Skeletal muscle tissue (tissue), 4 donors: ENCODE measurements around the gene DLX2. TPM values are rescaled to one million over a fixed set of nuclear protein-coding genes. Genes with fewer than 3 reads are reported as not detected.
"Not testable (repeated sequence)": the region's sequence is repeated elsewhere in the genome, so short reads cannot be mapped to it uniquely, and the experiment has no call there.

Source experiments
- H3K27ac ChIP-seq: one replicate; pipeline ENCODE4 v1.7.0; 2013; ENCODE audit warnings: mild to moderate bottlenecking, low read depth, low read length, inconsistent platforms
- H3K27me3 ChIP-seq, 3 donors: one replicate each; pipeline ENCODE4 v1.7.0; 2013; ENCODE audit warnings: low read length in 3 of 3; ENCODE audit not compliant: control insufficient read depth in 3 of 3, insufficient read depth in 3 of 3
- H3K36me3 ChIP-seq, 3 donors: one replicate each; pipeline ENCODE4 v1.7.0; 2013; ENCODE audit warnings: low read length in 3 of 3; ENCODE audit not compliant: control insufficient read depth in 3 of 3, insufficient read depth in 3 of 3
- H3K4me1 ChIP-seq, 3 donors: one replicate each; pipeline ENCODE4 v1.7.0; 2013; ENCODE audit warnings: low read length in 3 of 3, mild to moderate bottlenecking in 3 of 3; ENCODE audit not compliant: control insufficient read depth in 3 of 3, insufficient read depth in 3 of 3
- H3K4me3 ChIP-seq, 3 donors: one replicate each; pipeline ENCODE4 v1.7.0; 2013; ENCODE audit warnings: low read length in 3 of 3
- H3K9ac ChIP-seq, 3 donors: one replicate each; pipeline ENCODE4 v1.7.0; 2013; ENCODE audit warnings: low read length in 3 of 3, mild to moderate bottlenecking in 3 of 3, moderate library complexity in 2 of 3, low read depth in 1 of 3
- H3K9me3 ChIP-seq, 3 donors: one replicate each; pipeline ENCODE4 v1.7.0; 2013; ENCODE audit warnings: low read length in 3 of 3; ENCODE audit not compliant: control insufficient read depth in 3 of 3
- total RNA-seq: library from RNA; depleted of rRNA; stranded (reverse); fragments of >200 nt; gene quantifications from one replicate; pipeline ENCODE4 v1.2.3, GENCODE V29; 2014
- donor health status: Osteomylitis.

Gene DLX2
- total RNA-seq, 1 donor from 2014 or later, result not detected

DNA sequence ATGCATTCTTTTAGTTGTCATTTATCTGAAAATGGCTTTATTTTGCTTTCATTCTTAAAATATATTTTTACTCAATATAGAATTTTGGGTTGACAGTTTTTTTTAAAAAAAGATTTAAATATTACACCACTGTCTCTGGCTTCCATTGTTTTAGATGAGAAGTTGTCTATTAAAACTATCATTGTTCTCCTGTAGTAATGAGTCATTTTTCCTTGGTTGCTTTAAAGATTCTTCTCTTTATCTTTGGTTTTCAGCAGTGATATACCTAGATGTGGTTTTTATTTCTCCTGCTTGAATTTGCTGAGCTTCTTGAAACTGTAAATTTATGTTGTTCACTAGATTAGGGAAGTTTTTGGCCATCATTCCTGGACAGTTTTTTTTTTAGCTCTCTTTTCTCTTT is 26.7 kb upstream of the DLX2 start:
- Histone ChIP-seq H3K27me3 (no peaks in the 10 kb centered on the region), H3K9ac (no peak overlapping the region), H3K9me3 (no peaks in the 10 kb centered on the region), H3K4me3 (no peak overlapping the region), H3K36me3 (no peaks in the 10 kb centered on the region), H3K27ac (no peak overlapping the region), H3K4me1 (no peaks in the 10 kb centered on the region)

DNA sequence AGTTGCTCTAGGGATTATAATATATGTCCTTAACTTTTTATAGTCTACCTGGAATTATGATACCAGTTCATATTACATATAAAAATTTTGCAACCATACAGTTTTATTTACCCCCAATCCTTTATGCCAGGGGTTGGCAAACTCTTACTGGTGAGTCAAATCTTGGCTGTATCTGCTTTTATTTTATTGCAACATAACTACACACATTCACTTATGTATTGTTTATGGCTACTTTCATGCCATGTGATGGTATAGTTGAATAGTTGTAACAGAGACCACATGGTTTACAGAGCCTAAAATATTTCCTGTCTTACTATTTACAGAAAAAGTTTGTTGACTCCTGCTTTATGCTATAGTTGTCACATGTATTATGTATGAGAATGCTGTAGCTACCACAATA is 25.8 kb upstream of the DLX2 start:
- Histone ChIP-seq H3K4me1 (no peaks in the 10 kb centered on the region), H3K9me3 (no peaks in the 10 kb centered on the region), H3K27me3 (no peaks in the 10 kb centered on the region), H3K27ac (no peak overlapping the region), H3K4me3 (no peak overlapping the region), H3K36me3 (no peaks in the 10 kb centered on the region), H3K9ac (no peak overlapping the region)

DNA sequence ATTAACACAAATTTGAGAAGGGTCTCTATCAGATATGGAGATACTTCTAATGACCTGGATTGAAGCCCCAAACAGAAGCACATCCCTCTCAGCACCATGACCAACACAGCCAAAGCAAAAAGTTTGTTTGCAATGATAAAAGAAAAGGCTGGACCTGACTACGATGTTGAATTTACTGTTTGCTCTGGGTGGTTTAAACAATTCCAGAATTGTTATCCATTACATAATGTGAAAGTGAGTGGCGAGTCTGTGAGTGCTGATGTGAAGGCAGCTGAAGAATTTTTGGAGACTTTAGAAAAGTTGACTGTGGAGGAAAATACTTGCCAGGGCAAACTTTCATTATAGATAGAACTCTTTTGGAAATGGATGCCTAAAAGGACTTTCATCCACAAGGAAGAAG is 17.4 kb upstream of the DLX2 start:
- Histone ChIP-seq H3K4me1 (no peaks in the 10 kb centered on the region), H3K27ac (no peak overlapping the region), H3K27me3 (peaks cover 0 to 6% (median 2%) of the 10 kb centered on the region in 3 donors), H3K36me3 (no peaks in the 10 kb centered on the region), H3K4me3 (no peak overlapping the region), H3K9ac (no peak overlapping the region), H3K9me3 (no peaks in the 10 kb centered on the region)

DNA sequence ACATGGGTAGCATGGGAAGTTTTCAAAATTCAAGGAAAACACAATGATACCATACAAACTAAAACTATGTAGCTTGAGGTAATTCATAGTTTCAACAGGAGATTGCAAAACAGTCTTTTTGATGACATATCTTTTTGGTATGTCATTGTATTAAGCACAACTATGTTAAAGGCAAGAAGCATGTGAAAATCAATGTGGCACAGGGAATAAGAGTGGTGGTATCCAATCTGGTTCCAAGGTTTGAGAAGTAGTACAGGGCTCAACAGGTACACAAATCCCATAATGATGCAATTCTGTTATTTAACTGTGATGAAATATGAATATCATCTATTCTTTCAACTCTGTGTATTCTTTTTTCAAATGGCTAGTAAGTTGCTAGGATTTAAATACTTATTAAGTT is 16.4 kb upstream of the DLX2 start:
- no peak overlapping the region for H3K9ac ChIP-seq
- H3K4me1 ChIP-seq, result no peaks in the 10 kb centered on the region
- no peak overlapping the region for H3K27ac ChIP-seq
- no peaks in the 10 kb centered on the region for H3K9me3 ChIP-seq
- H3K27me3 ChIP-seq, result peaks cover 0 to 6% (median 2%) of the 10 kb centered on the region in 3 donors
- no peak overlapping the region for H3K4me3 ChIP-seq
- no peaks in the 10 kb centered on the region for H3K36me3 ChIP-seq

DNA sequence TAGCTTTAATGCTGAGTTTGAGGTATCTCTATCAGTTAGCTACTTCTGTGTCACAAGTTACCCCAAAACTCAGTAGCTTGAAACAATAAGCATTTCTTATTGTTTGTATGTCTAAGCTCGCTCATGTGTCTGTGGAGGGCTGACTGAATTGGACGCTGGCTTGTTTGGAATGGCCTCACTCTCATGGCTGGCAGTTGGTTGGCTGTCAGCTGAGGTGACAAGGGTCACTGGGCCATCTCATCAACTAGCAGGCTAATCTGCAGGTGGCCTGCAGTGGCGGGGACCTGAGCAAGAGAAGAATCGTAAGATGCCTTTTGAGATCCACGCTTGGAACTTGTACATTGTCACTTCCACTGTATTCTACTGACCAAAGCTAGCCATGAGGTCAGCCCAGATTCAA is 13.4 kb upstream of the DLX2 start:
- peaks cover 0 to 8% (median 6%) of the 10 kb centered on the region in 3 donors for H3K27me3 ChIP-seq
- no peaks in the 10 kb centered on the region for H3K9me3 ChIP-seq
- H3K4me3 ChIP-seq, result no peak overlapping the region
- no peaks in the 10 kb centered on the region for H3K36me3 ChIP-seq
- H3K9ac ChIP-seq, result no peak overlapping the region
- no peak overlapping the region for H3K27ac ChIP-seq
- H3K4me1 ChIP-seq, result no peaks in the 10 kb centered on the region

DNA sequence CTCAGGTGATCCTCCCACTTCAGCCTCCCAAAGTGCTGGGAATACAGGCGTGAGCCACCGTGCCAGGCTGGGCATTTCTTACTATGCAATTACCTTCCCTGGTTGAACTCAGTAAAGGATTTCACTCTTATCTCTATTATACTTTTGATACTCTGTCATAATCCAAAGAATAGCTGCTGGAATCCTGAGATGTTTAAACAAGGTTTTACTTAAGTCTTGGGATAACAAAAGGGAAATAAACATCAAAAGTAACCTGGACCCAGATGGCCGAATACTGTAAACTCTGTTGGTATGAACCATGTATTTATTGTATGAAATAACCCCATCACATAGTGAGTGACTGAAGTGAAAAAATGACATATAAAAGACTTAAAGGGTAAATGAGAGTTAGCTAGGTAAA is 11.9 kb upstream of the DLX2 start:
- Histone ChIP-seq H3K4me3 (no peak overlapping the region), H3K27me3 (peaks cover 7 to 14% (median 13%) of the 10 kb centered on the region in 3 donors), H3K9me3 (no peaks in the 10 kb centered on the region), H3K9ac (no peak overlapping the region), H3K27ac (no peak overlapping the region), H3K36me3 (no peaks in the 10 kb centered on the region), H3K4me1 (no peaks in the 10 kb centered on the region)

DNA sequence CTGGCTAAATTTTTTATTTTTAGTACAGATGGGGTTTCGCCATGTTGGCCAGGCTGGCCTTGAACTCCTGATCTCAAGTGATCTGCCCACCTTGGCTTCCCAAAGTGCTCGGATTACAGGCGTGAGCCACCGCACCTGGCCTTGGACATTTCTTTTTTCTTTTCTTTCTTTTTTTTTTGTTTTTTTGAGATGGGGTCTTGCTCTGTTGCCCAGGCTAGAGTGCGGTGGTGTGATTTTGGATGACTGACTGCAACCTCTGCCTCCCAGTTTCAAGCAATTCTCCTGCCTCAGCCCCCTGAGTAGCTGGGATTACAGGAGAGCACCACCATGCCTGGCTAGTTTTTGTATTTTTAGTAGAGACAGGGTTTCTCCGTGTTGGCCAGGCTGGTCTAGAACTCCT is 11.5 kb upstream of the DLX2 start:
- H3K9me3 ChIP-seq, H3K4me3 ChIP-seq, H3K27ac ChIP-seq, H3K4me1 ChIP-seq, H3K9ac ChIP-seq, H3K36me3 ChIP-seq: not testable (repeated sequence)
- H3K27me3 ChIP-seq, result peaks cover 8 to 17% (median 15%) of the 10 kb centered on the region in 3 donors

DNA sequence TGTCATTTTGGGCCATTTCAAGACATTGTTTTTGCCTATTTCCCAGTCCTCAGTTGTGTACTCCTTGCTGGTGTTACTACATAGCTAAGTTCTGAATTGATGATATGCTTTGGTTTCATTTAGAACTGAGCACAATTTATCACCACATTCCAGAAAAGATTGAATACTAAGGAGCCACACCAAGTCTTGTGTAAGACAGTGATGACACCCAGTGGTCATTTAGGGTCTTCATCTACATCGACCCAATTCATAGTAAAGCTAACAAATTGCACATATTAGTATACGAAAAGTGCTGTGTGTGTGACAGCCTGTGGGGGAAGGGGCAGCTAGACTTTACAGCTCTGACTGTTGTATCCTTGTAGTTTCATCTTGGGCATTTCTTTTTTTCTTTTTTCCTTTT is 10.9 kb upstream of the DLX2 start:
- Histone ChIP-seq H3K36me3 (no peaks in the 10 kb centered on the region), H3K9me3 (no peaks in the 10 kb centered on the region), H3K27me3 (peaks cover 11 to 20% (median 17%) of the 10 kb centered on the region in 3 donors), H3K27ac (no peak overlapping the region), H3K4me1 (no peaks in the 10 kb centered on the region), H3K4me3 (no peak overlapping the region), H3K9ac (no peak overlapping the region)

DNA sequence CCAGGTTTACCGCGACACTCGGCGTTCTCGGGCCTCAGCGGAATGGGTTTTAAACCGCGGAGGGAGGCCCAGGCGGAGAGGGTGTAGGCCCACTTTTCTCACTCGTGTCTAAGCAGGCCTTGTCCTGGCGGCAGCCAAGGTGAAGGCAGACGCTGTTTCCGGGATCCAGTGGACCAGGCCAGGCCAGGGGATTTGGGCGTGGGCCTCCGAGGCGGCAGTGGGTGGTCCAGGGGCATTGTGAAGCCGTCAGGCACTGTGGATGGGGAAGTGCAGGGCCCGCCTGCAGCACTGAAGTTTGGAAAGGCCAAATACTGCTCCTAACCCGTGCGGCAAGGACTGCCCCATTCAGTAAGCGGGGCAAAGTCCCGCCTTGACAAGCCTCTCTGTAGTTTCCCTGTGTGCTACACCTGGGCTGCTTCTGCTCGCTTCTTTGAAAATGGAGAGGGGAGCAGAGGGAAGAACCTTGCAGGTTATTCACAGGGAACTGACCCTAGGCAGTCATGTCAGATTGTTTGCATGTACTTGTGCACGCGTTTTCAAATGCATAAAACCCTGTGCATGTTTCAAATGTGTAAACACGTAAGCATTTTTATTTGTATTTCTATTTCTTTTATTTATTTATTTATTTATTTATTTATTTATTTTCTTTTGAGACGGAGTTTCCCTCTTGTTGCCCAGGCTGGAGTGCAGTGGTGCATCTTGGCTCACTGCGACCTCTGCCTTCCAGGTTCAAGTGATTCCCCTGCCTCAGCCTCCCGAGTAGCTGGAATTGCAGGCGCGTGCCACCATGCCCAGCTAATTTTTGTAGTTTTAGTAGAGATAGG is 7.5 kb upstream of the DLX2 start:
- no peak overlapping the region for H3K4me3 ChIP-seq
- H3K36me3 ChIP-seq, result no peaks in the 10 kb centered on the region
- H3K9me3 ChIP-seq, result no peaks in the 10 kb centered on the region
- H3K4me1 ChIP-seq, result peaks cover 7 to 19% (median 18%) of the 10 kb centered on the region in 3 donors
- no peak overlapping the region for H3K9ac ChIP-seq
- no peak overlapping the region for H3K27ac ChIP-seq
- H3K27me3 ChIP-seq, result peaks cover 44 to 52% (median 45%) of the 10 kb centered on the region in 3 donors

DNA sequence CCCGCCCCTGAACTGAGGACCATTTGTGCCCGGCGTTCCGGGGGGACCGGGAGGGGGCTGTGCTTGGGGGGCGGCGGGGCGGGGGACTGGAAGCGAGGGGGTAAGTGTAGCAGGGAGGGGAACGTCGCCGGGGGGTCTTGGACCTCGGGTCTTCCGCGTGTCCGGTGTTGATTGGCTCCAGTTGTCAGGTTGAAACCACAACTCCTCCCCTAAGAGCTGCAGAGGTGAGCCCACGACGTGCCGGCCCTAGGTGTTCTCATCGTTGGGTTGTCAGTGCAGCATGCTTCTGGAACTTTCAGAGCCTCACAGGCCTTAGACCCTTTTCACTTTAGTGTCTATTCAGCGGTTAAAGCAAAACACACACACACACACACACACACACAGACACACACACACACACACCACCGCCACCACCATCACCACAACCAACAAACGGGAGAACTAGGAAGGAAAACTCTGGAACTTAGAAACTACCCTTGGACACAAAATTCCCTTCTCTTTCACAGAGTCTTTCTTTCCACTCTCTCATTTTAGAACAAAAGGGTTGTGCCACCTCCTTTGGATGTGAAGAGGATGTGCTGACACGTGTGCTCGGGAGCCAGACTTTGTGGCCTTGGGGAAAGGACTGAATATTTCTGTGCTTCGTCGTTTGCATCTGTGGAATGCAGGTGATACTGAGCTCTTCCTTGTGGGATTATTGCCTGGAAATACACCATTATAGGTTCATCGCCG is 6.7 kb upstream of the DLX2 start:
- Histone ChIP-seq H3K9ac (no peak overlapping the region), H3K9me3 (no peaks in the 10 kb centered on the region), H3K36me3 (no peaks in the 10 kb centered on the region), H3K4me3 (no peak overlapping the region), H3K27me3 (peaks cover 52 to 59% (median 53%) of the 10 kb centered on the region in 3 donors), H3K4me1 (peaks cover 7 to 19% (median 18%) of the 10 kb centered on the region in 3 donors), H3K27ac (no peak overlapping the region)
